Fibroblast of the aortic adventitia (primary cell): ENCODE measurements around the gene ZSWIM8. TPM values are rescaled to one million over a fixed set of nuclear protein-coding genes. Genes with fewer than 3 reads are reported as not detected.
"Not testable (repeated sequence)": the region's sequence is repeated elsewhere in the genome, so short reads cannot be mapped to it uniquely, and the experiment has no call there.

Source experiments
- DNase-seq: peaks from one replicate; pipeline ENCODE4 v3.0.0-alpha.2; 2010; ENCODE audit warnings: low read depth
- H3K4me3 ChIP-seq: 2 replicates; pipeline ENCODE4 v1.5.1; 2011; ENCODE audit warnings: low read depth, mild to moderate bottlenecking, control low read depth, low read length, moderate library complexity
- CTCF ChIP-seq: IDR thresholded peaks from 2 replicates; pipeline ENCODE4 v1.5.1; 2011; ENCODE audit warnings: mild to moderate bottlenecking, low read length, control low read depth, inconsistent platforms; ENCODE audit not compliant: insufficient read depth
- total RNA-seq: library from RNA; depleted of rRNA; stranded (reverse); fragments of >200 nt; gene quantifications from 2 replicates; pipeline ENCODE4 v1.2.3, GENCODE V29; 2012; ENCODE audit warnings: low replicate concordance

Gene ZSWIM8
- total RNA-seq, 1 donor, result 48.9 TPM

GRCh38 chr10:73788864-73789658, 3.7 kb downstream of the ZSWIM8 start:
- H3K4me3 ChIP-seq, result no peak overlapping the region
- no peak for TF ChIP-seq CTCF
- no peak for DNase-seq

GRCh38 chr10:73789659-73790055, 4.3 kb downstream of the ZSWIM8 start:
- no peak for TF ChIP-seq CTCF
- no peak for DNase-seq
- H3K4me3 ChIP-seq, result no peak overlapping the region

GRCh38 chr10:73790886-73791625, 5.7 kb downstream of the ZSWIM8 start:
- H3K4me3 ChIP-seq, result no peak overlapping the region
- TF ChIP-seq CTCF, result no peak
- no peak for DNase-seq

- no peak for DNase-seq
- no peak overlapping the region for H3K4me3 ChIP-seq
- TF ChIP-seq CTCF, result no peak
These were observed 6.5 kb downstream of the ZSWIM8 start for GRCh38 chr10:73791871-73792400.

- no peak for DNase-seq
- no peak for TF ChIP-seq CTCF
- H3K4me3 ChIP-seq, result no peak overlapping the region
These were observed 8.1 kb downstream of the ZSWIM8 start for GRCh38 chr10:73793456-73793855.

GRCh38 chr10:73795491-73795890, 10.1 kb downstream of the ZSWIM8 start:
- H3K4me3 ChIP-seq, DNase-seq: not testable (repeated sequence)

GRCh38 chr10:73796035-73796434, 10.6 kb downstream of the ZSWIM8 start:
- DNase-seq, H3K4me3 ChIP-seq: not testable (repeated sequence)

- DNase-seq, result no peak
- no peak overlapping the region for H3K4me3 ChIP-seq
- TF ChIP-seq CTCF, result no peak
These were observed 11.4 kb downstream of the ZSWIM8 start for GRCh38 chr10:73796766-73797165.
